Endothelial cell of umbilical vein (primary cell): Measurements from ENCODE around the gene LGALS14. TPM values are rescaled to one million over a fixed set of nuclear protein-coding genes. Genes with fewer than 3 reads are reported as not detected.

Source experiments
- BruUV-seq: library from RNA; stranded (reverse); fragments of 400-500 nt; replicated peaks from 2 replicates; lab custom pipeline; 2021; lab: Mats Ljungman, UMichigan
- CTCF ChIA-PET: fragments of 300-600, 350-600 bp; sonication (Branson Sonifier 250); formaldehyde crosslinking; loops from one replicate; lab custom pipeline; 2021; ENCODE audit warnings: antibody characterized with exemption, inconsistent platforms; lab: Charles Lee
- POLR2A ChIA-PET: fragments of 300-600, 350-600 bp; sonication (Branson Sonifier 250); formaldehyde crosslinking; loops from one replicate; lab custom pipeline; 2021; ENCODE audit warnings: antibody characterized with exemption, inconsistent platforms; lab: Charles Lee
- DNase-seq: peaks from one replicate; pipeline ENCODE4 v3.0.0-alpha.2; 2011; ENCODE audit warnings: low read depth, low spot score
- FAIRE-seq: peaks from 2 replicates; lab custom pipeline; 2011; peaks lifted over from hg19 to GRCh38; lab: Jason Lieb, UNC
- H2AFZ ChIP-seq: 2 replicates; pipeline ENCODE4 v1.6.0; 2012; ENCODE audit warnings: low read depth, low read length, control low read depth, inconsistent platforms
- H3K27ac ChIP-seq: 2 replicates; pipeline ENCODE4 v1.5.1; 2011; ENCODE audit warnings: low read depth, mild to moderate bottlenecking, control low read depth, low read length, moderate library complexity; ENCODE audit not compliant: insufficient read depth
- H3K27me3 ChIP-seq, 2 experiments: 2 replicates each; pipeline versions ENCODE4 v1.6.0 to v1.6.1; 2011; ENCODE audit warnings: low read length in 2 of 2, mixed read lengths in 1 of 2; ENCODE audit not compliant: control insufficient read depth in 2 of 2, insufficient read depth in 2 of 2
- H3K36me3 ChIP-seq, 2 experiments: 2 replicates in 1 of 2; 3 replicates in 1 of 2; pipeline ENCODE4 v1.5.1; 2011; ENCODE audit warnings: low read length in 2 of 2, mild to moderate bottlenecking in 1 of 2, moderate library complexity in 1 of 2; ENCODE audit not compliant: control insufficient read depth in 2 of 2, insufficient read depth in 2 of 2; ENCODE audit errors: extremely low read depth in 1 of 2
- H3K4me1 ChIP-seq: 3 replicates; pipeline ENCODE4 v1.5.1; 2011; ENCODE audit warnings: mild to moderate bottlenecking, low read length; ENCODE audit not compliant: control insufficient read depth, insufficient read depth; ENCODE audit errors: extremely low read depth
- H3K4me2 ChIP-seq: 2 replicates; pipeline ENCODE4 v1.6.1; 2011; ENCODE audit warnings: low read length, control low read depth, mixed read lengths; ENCODE audit not compliant: insufficient read depth
- H3K4me3 ChIP-seq, 3 experiments: fragments of 200-600 bp in 1 of 3; sonication (generic), shearing (Covaris generic) in 1 of 3; replicated peaks in 1 of 3; 2 replicates each; pipeline ENCODE4 v1.5.1; 2011 to 2016; ENCODE audit warnings: control low read depth in 3 of 3, low read length in 3 of 3, mild to moderate bottlenecking in 2 of 3, inconsistent platforms in 1 of 3, low read depth in 1 of 3, moderate library complexity in 1 of 3; ENCODE audit not compliant: insufficient read depth in 1 of 3
- H3K79me2 ChIP-seq: 2 replicates; pipeline ENCODE4 v1.6.0; 2012; ENCODE audit warnings: low read length, inconsistent platforms; ENCODE audit not compliant: control insufficient read depth, insufficient read depth
- H3K9ac ChIP-seq: replicated peaks from 2 replicates; pipeline ENCODE3; 2011; ENCODE audit warnings: low read length, control low read depth; ENCODE audit not compliant: insufficient read depth; ENCODE audit errors: extremely low read depth
- H3K9me1 ChIP-seq: replicated peaks from 3 replicates; pipeline ENCODE4 v1.6.0; 2011; ENCODE audit warnings: mild to moderate bottlenecking, low read length; ENCODE audit not compliant: control insufficient read depth, insufficient read depth; ENCODE audit errors: extremely low read depth
- H3K9me3 ChIP-seq: replicated peaks from 2 replicates; pipeline ENCODE4 v1.5.1; 2012; ENCODE audit warnings: low read length, inconsistent platforms; ENCODE audit not compliant: control insufficient read depth, insufficient read depth
- H4K20me1 ChIP-seq: replicated peaks from 2 replicates; pipeline ENCODE3; 2011; ENCODE audit warnings: mild to moderate bottlenecking, low read length; ENCODE audit not compliant: control insufficient read depth, insufficient read depth; ENCODE audit errors: extremely low read depth
- EZH2 ChIP-seq: IDR thresholded peaks from 2 replicates; pipeline ENCODE4 v1.6.1; 2012; ENCODE audit warnings: borderline replicate concordance, low read depth, mild to moderate bottlenecking, moderate library complexity, low read length, inconsistent platforms; ENCODE audit not compliant: severe bottlenecking
- FOS ChIP-seq: IDR thresholded peaks from 2 replicates; pipeline ENCODE4 v1.6.1; 2011; ENCODE audit warnings: mild to moderate bottlenecking, low read length, moderate library complexity, borderline replicate concordance; ENCODE audit not compliant: insufficient read depth
- GATA2 ChIP-seq: IDR thresholded peaks from 2 replicates; pipeline ENCODE4 v1.7.0; 2011; ENCODE audit warnings: low read depth, mild to moderate bottlenecking, moderate library complexity, mixed read lengths, low read length; ENCODE audit not compliant: insufficient read length, insufficient read depth
- JUN ChIP-seq: IDR thresholded peaks from 2 replicates; pipeline ENCODE4 v1.6.1; 2011; ENCODE audit warnings: borderline replicate concordance, low read depth; ENCODE audit not compliant: insufficient read length, insufficient read depth
- MYC ChIP-seq: IDR thresholded peaks from one replicate; pipeline ENCODE4 v1.6.1; 2011; ENCODE audit warnings: mild to moderate bottlenecking, low read depth, low read length
- POLR2A ChIP-seq: IDR thresholded peaks from 2 replicates; pipeline ENCODE4 v1.6.1; 2012; ENCODE audit warnings: low read depth, mild to moderate bottlenecking, control low read depth, low read length
- POLR2AphosphoS5 ChIP-seq: IDR thresholded peaks from 2 replicates; pipeline ENCODE4 v1.6.1; 2012; ENCODE audit warnings: low read depth, mild to moderate bottlenecking, control low read depth, low read length, moderate library complexity; ENCODE audit not compliant: insufficient read depth
- dilution Hi-C: fragments of 300-500 bp; cut with MboI; formaldehyde crosslinking; loops from one replicate; pipeline ENCODE4 v1.15.0; 2019; ENCODE audit warnings: low sequenced_read_pairs; ENCODE audit not compliant: extremely low pct_ligation_motif_present
- intact Hi-C: fragments of 100-400 bp; cut with micrococcal nuclease; formaldehyde crosslinking; loops from one replicate; pipeline ENCODE4 v1.10.0; 2022
- polyA plus RNA-seq, 4 experiments: library from polyadenylated mRNA; depleted of rRNA in 3 of 4; stranded (reverse) in 3 of 4; unstranded in 1 of 4; fragments of >200 nt; gene quantifications; 2 replicates each; pipeline versions ENCODE4 v1.2.1 to v1.2.3, GENCODE V29; 2011 to 2012; ENCODE audit warnings: missing spikeins in 1 of 4
- small RNA-seq: library from RNA; depleted of rRNA; stranded (forward); fragments of <200 nt; gene quantifications from one replicate; pipeline ENCODE3, GENCODE V24; 2012; ENCODE audit warnings: low replicate concordance, low read depth; ENCODE audit not compliant: insufficient read depth, insufficient read length
- total RNA-seq: library from RNA; stranded (reverse); gene quantifications from 2 replicates; pipeline ENCODE4 v1.2.3, GENCODE V29; 2021
- TF ChIP-seq, protein P1 (sequence below), 2 donors: IDR thresholded peaks; 1 replicate in 1 of 2; 2 replicates in 1 of 2; pipeline ENCODE4 v1.5.1; 2011; ENCODE audit warnings: low read length in 2 of 2, mild to moderate bottlenecking in 2 of 2, moderate library complexity in 2 of 2, control low read depth in 1 of 2, inconsistent platforms in 1 of 2, low read depth in 1 of 2; ENCODE audit not compliant: insufficient read depth in 1 of 2; ENCODE audit errors: extremely low read depth in 1 of 2
- TF ChIP-seq, protein P2 (sequence below): IDR thresholded peaks from 2 replicates; pipeline ENCODE4 v1.6.1; 2011; ENCODE audit not compliant: insufficient read depth, insufficient read length

Gene LGALS14
- total and polyA plus RNA-seq, 2 donors (not counting 3 experiments of a cell fraction or from before 2014, with no cell fraction given) = not detected

DNA sequence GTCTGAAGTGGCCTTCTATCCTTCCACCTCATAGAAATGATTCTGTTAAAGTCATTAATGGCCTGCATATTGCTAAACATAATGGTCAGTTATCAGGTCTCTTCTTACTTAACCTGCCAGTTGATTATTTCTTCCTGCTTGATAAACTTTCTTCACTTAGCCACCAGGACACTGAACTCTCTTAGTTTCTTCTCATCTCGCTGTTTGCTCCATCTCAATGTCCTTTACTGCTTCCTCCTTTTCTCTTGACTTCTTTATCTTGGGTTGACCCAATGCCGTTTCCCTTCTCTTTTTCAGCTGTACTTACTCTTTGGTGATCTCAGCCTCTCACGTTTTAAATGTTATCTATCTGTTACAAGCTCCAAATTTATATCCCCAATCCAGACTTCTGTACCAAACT lies 50.7 kb downstream of the LGALS14 start:
- intact Hi-C loops (no loop called here), dilution Hi-C loops (no loop called here)
- Histone ChIP-seq H3K4me2 (no peak overlapping the region), H3K9me3 (no peaks in the 10 kb centered on the region), H3K79me2 (no peaks in the 10 kb centered on the region), H3K9me1 (no peaks in the 10 kb centered on the region), H3K36me3 (no peaks in the 10 kb centered on the region), H4K20me1 (no peaks in the 10 kb centered on the region), H3K4me1 (no peaks in the 10 kb centered on the region), H3K27ac (no peak overlapping the region), H3K9ac (no peak overlapping the region), H3K4me3 (no peak overlapping the region), H3K27me3 (peaks cover 4 to 6% of the 10 kb centered on the region in 2 experiments), H2AFZ (no peak overlapping the region)
- no peak for TF ChIP-seq MYC
- TF ChIP-seq POLR2A = no peak
- TF ChIP-seq GATA2 = no peak
- no peak for TF ChIP-seq FOS
- TF ChIP-seq, protein P1, sequence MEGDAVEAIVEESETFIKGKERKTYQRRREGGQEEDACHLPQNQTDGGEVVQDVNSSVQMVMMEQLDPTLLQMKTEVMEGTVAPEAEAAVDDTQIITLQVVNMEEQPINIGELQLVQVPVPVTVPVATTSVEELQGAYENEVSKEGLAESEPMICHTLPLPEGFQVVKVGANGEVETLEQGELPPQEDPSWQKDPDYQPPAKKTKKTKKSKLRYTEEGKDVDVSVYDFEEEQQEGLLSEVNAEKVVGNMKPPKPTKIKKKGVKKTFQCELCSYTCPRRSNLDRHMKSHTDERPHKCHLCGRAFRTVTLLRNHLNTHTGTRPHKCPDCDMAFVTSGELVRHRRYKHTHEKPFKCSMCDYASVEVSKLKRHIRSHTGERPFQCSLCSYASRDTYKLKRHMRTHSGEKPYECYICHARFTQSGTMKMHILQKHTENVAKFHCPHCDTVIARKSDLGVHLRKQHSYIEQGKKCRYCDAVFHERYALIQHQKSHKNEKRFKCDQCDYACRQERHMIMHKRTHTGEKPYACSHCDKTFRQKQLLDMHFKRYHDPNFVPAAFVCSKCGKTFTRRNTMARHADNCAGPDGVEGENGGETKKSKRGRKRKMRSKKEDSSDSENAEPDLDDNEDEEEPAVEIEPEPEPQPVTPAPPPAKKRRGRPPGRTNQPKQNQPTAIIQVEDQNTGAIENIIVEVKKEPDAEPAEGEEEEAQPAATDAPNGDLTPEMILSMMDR (IDR thresholded peaks at IDR 0.05; ENCODE audit: extremely low read depth in 1 of 2, insufficient read depth in 1 of 2, low read depth in 1 of 2, low read length in 2 of 2) = no peak
- no peak for TF ChIP-seq JUN
- TF ChIP-seq POLR2AphosphoS5 = no peak
- no peak for TF ChIP-seq EZH2
- TF ChIP-seq, protein P2, sequence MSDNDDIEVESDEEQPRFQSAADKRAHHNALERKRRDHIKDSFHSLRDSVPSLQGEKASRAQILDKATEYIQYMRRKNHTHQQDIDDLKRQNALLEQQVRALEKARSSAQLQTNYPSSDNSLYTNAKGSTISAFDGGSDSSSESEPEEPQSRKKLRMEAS = no peak
- FAIRE-seq (no peak), DNase-seq (no peak)
- no TSS peak for BruUV-seq
- ChIA-PET CTCF (no interaction called here), POLR2A (no interaction called here)

Small RNAs within 50 kb of the gene (small RNA-seq; reads per million reads assigned to genes)
- gene RPS29P27 = not detected

Other genes starting within 250 kb of the LGALS14 start
- 85.7 and 86.1 TPM in 2 replicates for gene TIMM50, start 223.6 kb upstream of the LGALS14 start, total RNA-seq
- 118 and 124 TPM in 2 replicates for gene TIMM50, start 223.6 kb upstream of the LGALS14 start, polyA plus RNA-seq
- 0.40 and 0.55 TPM in 2 replicates for gene DLL3, start 205.5 kb upstream of the LGALS14 start, total RNA-seq
- 0.73 and 0.89 TPM in 2 replicates for gene DLL3, start 205.5 kb upstream of the LGALS14 start, polyA plus RNA-seq
- gene SELENOV, start 189.3 kb upstream of the LGALS14 start, total RNA-seq = not detected in 2 replicates
- gene SELENOV, start 189.3 kb upstream of the LGALS14 start, polyA plus RNA-seq = not detected in 2 replicates
- 3.0 and 3.9 TPM in 2 replicates for gene EID2B, start 171.6 kb upstream of the LGALS14 start, total RNA-seq
- 1.6 and 1.7 TPM in 2 replicates for gene EID2B, start 171.6 kb upstream of the LGALS14 start, polyA plus RNA-seq
- gene EID2, start 164.3 kb upstream of the LGALS14 start, total RNA-seq = 17.4 and 19.2 TPM in 2 replicates
- 6.6 TPM in 2 replicates for gene EID2, start 164.3 kb upstream of the LGALS14 start, polyA plus RNA-seq
- not detected in 2 replicates for gene LGALS13, start 102.0 kb upstream of the LGALS14 start, total RNA-seq
- gene LGALS13, start 102.0 kb upstream of the LGALS14 start, polyA plus RNA-seq = not detected in 2 replicates
- not detected in 2 replicates for gene LGALS16, start 48.6 kb upstream of the LGALS14 start, total RNA-seq
- gene LGALS16, start 48.6 kb upstream of the LGALS14 start, polyA plus RNA-seq = not detected in 2 replicates
- not detected in 2 replicates for gene CLC, start 33.5 kb downstream of the LGALS14 start, total RNA-seq
- gene CLC, start 33.5 kb downstream of the LGALS14 start, polyA plus RNA-seq = not detected in 2 replicates
- gene LEUTX, start 74.4 kb downstream of the LGALS14 start, total RNA-seq = not detected in 2 replicates
- not detected in 2 replicates for gene LEUTX, start 74.4 kb downstream of the LGALS14 start, polyA plus RNA-seq
- gene DYRK1B, start 129.7 kb downstream of the LGALS14 start, total RNA-seq = 26.8 and 30.8 TPM in 2 replicates
- gene DYRK1B, start 129.7 kb downstream of the LGALS14 start, polyA plus RNA-seq = 17.7 and 19.0 TPM in 2 replicates
- 271 and 277 TPM in 2 replicates for gene FBL, start 141.9 kb downstream of the LGALS14 start, total RNA-seq
- 407 and 473 TPM in 2 replicates for gene FBL, start 141.9 kb downstream of the LGALS14 start, polyA plus RNA-seq
- not detected in 2 replicates for gene FCGBP, start 230.2 kb downstream of the LGALS14 start, total RNA-seq
- gene FCGBP, start 230.2 kb downstream of the LGALS14 start, polyA plus RNA-seq = 0.01 and 0.03 TPM in 2 replicates